NCI-H69 (cell line): ENCODE data around the gene ZBTB1.
"Not testable (repeated sequence)": the region's sequence is repeated elsewhere in the genome, so short reads cannot be mapped to it uniquely, and the experiment has no call there.

Experiments
- DNase-seq: peaks from one replicate; lab custom pipeline; 2025; lab: John Stamatoyannopoulos, UW

Gene ZBTB1

DNA sequence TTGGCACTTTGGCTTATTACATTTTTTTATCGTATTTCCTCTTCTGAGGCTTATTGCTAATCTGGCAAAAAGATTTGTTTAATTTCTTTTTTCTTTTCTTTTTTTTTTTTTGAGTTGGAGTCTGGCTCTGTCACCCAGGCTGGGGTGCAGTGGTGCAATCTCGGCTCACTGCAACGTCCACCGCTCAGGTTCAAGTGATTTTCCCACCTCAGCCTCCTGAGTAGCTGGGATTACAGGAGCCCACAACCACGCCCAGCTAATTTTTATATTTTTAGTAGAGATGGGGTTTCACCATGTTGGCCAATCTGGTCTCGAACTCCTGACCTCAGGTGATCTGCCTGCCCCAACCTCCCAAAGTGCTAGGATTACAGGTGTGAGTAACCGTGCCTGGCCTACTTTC is 65.1 kb downstream of the ZBTB1 start:
- DNase-seq = not testable (repeated sequence)

DNA sequence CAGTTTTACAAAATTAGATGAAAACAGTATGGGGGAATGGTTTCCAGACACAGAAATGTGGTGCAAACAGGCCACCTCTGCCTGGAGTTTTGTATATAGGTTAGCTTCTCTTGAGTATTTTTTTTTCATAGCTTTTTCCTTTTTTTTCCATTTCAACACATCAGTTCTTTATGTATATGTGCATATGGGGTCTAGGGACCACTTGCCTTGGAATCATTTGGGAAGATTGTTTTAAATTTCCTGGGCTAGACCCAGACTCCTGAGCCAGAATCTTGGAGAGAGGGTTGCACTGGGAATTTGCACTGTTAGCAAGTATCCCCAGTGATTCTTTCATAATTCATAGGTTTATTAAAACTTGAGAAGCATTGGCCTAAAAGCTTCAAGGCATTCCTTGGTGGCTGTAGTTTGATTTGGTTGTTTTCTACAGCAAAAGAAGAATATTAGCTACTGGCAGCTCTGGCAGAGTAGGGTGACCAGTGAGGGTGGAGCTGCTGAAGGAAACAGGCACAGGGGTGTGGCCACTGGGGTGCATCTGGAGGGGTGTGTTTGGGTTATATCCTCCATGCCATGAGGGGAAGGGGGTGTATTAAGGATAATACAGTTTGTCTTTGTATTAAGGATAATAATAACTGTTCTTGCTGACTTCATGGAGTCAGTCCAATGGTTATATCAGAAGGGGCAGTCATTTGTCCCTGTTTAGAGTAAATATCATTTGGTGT is 68.0 kb downstream of the ZBTB1 start:
- peak; percentile 17 for DNase-seq

DNA sequence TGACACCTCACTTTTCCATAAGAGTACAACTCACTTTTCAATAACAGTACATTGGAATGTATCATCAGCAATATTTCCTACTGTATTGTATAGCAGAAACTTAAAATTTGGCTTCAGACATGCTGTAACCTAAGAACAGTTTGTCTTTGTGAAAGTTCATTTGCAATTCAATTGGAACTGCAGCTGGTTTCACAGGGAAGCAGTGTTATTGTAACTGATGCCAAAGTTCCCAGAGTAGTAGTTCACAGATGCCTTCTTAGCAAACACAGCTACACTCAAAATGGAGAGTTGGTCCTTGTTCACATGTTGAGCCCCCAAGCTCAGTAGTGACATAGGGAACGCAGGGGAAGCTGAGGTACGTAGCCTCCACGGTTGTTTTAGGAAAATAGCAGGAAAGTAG is 68.5 kb downstream of the ZBTB1 start:
- peak; percentile 14 for DNase-seq
